ENCODE data around the gene GPR89B.
"Not testable (repeated sequence)": the region's sequence is repeated elsewhere in the genome, so short reads cannot be mapped to it uniquely, and the experiment has no call there.

GPR89B gene

DNA sequence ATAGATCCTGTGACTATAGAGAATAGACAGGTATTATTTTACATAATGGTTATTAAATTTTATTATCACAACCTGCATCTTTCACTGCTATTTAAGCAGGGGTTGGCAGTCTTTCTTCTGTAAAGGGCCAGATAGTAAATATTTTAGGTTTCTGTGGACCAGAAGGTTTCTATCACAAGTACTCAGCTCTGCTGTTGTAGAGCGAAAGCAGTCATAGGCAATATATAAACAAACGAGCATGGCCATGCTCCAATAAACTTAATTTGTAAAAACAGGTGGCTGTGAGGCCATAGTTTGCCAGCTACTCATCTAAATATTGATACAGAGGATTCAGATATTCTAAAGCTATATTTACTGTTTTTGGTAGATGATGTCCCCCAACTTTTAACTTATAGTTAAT is 12.2 kb downstream of the GPR89B start:
- not testable (repeated sequence) for DNase-seq (ENCODE audit: low read depth in 2 of 2)

DNA sequence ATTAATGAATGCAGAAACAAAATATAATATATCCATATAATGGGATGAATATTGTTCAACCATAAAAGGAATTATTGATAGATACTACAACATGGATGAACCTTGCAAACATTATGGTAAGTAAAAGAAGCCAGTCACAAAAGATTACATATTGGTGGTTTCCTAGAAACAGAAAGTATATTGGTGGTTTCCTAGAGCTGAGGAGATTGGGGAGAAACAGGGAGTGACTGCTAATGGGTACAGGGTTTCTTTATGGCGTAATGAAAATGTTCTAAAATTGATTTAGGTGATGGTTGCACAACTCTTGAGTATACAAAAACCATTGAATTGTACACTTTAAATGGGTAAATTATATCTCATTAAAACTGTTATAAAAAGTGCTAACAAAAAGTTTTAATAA is 14.3 kb downstream of the GPR89B start:
- not testable (repeated sequence) for DNase-seq (ENCODE audit: low read depth in 2 of 2)

DNA sequence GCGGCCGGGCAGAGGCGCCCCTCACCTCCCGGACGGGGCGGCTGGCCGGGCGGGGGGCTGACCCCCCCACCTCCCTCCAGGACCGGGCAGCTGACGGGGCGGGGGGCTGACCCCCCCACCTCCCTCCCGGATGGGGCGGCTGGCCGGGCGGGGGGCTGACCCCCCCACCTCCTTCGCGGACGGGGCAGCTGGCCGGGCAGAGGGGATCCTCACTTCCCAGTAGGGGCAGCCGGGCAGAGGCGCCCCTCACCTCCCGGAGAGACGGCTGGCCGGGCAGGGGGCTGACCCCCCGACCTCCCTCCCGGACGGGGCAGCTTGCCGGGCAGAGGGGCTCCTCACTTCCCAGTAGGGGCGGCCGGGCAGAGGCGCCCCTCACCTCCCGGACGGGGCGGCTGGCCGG is 21.3 kb downstream of the GPR89B start:
- DNase-seq (ENCODE audit: low read depth in 2 of 2): not testable (repeated sequence)

DNA sequence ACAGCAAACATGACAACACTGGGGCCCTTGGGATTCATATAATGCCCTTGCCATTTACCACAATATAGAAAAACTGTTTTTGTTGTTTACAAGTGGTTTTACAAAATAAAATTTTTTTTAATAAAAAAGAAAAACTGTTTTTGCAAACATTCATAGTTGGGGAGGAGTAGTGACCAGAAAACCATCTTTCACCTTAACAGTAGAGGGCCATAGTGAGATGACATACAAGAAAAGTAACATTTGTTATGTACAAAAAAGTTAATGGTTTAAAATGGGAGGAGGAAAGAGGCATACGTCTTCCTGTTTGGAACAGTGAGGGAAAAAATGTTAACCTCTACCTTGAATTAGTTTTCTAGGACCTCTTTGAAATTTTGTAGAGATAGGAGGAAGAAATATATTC is 30.7 kb downstream of the GPR89B start:
- not testable (repeated sequence) for DNase-seq (ENCODE audit: low read depth in 2 of 2)

DNA sequence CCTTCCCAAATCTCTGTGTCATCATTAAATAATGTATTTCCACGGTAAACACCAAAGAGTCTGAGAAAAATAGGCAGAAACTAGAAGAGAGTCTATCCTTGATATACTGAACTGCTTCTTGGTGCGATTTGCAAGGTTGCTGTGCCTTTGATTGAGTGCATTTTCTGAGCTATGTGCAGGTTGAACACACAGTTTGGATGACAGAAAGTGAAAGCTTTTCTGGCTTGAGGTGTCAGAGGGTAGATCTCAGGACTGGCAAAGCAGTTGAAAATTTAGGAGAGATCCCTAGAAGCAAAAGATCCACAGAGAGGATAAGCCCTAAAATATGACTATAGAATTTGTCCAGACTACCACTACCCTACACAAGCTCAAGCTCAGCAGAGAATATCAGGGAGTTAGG is 31.5 kb downstream of the GPR89B start:
- DNase-seq (ENCODE audit: low read depth in 2 of 2): not testable (repeated sequence)

DNA sequence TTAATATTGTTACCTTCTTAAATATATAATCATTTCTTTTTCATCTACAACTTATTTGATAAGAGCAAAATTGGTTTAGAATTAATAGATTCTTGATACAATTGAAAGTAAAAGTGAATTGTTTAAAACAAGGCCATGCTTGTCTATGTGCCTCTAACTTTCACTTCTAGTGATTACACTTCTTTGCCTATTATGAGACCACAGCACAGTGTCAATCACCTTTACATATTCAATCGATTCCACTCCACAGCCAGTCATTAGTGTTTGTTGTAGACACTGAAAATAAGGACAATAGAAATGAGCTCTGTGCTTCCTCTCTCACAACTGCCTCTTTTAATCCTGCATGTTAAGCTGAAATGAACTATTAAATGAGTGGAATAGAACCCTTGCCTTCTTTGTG is 36.4 kb downstream of the GPR89B start:
- DNase-seq (ENCODE audit: low read depth in 2 of 2): not testable (repeated sequence)

DNA sequence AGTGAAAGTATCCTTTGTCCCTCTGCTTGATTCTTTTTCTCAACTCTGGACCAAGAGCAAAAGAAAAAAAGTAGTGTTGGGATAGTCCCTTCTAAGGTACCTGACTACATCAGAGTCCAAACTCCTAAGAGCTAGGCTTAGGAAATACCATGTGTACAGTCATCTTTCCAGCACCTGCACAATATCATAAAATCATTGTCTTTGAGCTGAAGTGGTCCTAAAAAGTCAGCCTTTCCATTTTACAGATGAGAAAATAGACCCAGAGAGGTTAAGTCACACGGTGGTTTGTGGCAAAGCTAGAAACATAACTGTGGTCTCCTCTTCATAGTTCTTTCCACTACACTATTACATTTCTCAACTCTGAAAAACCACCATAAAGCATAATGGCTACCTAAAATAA is 38.4 kb downstream of the GPR89B start:
- DNase-seq (ENCODE audit: low read depth in 2 of 2): not testable (repeated sequence)

DNA sequence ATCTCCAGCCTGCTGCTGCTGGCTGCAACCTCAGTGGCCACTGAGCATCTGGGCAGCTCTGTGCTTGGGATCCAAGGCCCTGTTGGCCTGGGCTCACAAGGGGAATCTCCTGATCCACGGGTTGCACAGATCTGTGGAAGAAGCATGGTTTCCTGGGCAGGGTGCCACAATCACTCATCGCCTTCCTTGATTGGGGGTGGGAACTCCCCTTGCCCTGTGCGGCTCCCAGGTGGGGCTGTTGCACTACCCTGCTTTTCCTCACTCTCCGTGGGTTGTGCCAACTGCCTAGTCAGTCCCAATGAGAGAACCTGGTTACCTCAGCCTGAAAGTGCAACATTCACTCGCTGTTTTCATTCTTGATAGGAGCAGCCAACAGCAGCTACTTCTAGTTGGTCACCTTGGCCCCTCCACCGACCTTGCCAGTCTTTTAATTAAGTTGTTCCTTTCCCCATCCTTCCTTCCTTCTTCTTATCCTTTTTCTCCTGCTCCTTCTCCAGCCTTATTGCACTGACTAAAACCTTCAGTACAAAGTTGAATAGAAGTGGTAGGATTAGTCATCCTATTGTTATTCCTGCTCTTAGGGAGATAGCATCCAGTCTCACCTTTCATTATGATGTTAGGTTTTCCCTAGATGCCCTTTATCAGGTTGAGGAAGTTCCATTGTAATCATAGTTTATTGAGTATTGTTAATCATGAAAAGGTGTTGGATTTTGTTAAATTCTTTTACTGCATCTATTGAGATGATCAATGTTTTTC is 50.9 kb downstream of the GPR89B start:
- not testable (repeated sequence) for DNase-seq (ENCODE audit: low read depth in 2 of 2)

DNA sequence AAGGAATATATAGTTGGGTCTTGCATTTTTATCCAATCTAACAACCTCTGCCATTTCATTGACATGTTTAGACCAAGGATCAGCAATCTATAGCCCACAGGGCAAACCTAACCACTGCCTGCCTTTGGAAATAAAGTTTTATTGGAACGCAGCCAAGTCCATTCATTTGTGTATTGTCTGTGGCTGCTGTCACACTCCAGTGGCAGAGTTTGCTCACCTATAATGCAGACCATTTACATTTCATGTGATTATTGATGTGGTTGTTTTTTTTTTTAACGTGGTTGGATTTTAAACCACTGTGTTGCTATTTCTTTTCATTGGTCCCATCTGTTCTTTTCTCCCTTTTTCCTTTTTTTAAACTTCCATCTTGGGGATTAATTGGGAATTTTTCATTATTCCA is 57.2 kb downstream of the GPR89B start:
- not testable (repeated sequence) for DNase-seq (ENCODE audit: low read depth in 2 of 2)

DNA sequence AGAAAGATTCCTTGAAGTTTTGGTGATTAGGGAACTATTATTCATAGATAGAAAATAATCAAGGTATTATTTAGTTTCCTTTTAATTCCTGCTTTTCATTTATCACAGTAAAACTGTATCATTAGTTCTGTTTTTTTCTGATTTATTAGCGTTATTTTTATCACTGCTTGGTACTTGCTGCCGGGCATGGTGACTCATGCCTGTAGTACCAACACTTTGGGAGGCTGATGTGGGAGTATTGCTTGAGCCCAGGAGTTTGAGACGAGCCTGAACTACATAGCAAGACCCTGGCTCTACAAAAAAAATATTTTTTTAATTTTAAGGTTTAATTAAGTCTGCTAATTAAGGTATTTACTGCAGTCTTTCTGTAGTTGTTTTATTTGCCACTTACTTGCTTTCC is 59.7 kb downstream of the GPR89B start:
- not testable (repeated sequence) for DNase-seq (ENCODE audit: low read depth in 2 of 2)

DNA sequence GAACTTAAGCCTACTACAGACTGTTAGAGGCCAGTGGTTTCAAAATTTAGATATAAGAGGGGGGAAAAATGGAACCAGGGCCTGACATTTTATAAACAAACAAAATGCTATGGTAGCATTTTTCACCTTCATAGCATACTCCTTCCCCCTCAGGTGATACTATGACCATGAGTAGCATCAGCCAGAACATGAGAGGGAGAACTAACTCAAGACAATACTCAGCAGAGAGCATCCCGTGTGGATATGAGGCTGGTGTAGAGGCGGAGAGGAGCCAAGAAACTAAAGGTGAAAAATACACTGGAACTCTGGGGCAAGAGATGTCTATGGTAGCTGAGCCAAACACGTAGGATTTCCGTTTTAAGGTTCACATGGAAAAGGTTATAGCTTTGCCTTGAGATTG is 64.7 kb downstream of the GPR89B start:
- DNase-seq (ENCODE audit: low read depth in 2 of 2): not testable (repeated sequence)

DNA sequence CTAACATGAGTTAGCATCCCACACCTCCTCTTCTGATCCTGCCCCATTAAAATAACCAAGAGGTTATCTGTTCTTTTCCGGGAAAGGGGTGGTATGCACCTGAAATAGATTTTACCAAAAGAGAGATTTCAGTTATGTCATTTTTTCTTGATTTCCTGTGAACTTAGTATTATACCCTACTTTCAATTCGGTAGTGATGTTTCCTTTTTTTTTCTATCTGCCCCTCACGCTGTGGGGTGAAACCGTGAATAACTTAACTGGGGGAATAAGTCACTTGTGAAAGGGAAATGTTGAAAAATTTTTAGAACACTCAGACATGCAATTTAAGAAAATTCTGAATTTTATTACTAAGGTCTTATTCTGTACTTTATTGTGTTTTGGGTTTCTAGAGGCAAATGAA is 65.2 kb downstream of the GPR89B start:
- DNase-seq (ENCODE audit: low read depth in 2 of 2): not testable (repeated sequence)

DNA sequence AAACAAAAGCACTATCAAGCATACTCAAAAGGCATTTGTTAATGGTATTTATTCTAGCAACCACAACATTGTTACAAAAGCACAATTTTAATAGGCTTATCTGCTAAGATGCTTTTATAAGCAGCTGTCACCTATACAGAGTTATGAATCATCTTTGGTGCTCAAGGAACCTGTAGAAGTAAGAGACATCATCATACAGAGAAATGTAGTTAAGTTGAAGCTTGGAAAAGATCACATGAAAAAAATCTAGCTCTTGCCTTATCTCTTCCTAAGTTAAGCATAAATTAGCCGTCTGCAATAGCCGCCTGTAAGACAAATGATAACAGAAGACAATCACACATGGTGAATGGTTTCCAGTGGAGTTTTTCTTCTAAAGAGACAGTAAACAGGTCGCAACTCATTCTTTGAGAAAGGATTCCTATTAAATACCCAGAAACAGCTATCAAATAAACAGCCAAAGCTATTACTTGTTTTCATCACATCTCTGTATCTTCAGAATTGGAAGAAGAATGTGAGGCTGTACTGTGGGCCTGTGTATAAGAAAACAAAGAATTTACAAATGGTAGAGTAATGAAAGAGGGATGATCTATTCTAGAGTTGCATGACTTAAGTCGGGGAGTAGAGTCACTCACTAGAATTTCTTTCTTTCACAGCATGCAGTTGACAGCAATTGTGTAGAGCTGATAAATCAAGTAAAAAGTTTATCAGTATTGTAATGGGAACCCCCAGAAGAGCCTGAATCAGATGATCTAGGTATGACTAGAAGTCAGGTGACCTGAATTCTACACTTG is 65.8 kb downstream of the GPR89B start:
- not testable (repeated sequence) for DNase-seq (ENCODE audit: low read depth in 2 of 2)

DNA sequence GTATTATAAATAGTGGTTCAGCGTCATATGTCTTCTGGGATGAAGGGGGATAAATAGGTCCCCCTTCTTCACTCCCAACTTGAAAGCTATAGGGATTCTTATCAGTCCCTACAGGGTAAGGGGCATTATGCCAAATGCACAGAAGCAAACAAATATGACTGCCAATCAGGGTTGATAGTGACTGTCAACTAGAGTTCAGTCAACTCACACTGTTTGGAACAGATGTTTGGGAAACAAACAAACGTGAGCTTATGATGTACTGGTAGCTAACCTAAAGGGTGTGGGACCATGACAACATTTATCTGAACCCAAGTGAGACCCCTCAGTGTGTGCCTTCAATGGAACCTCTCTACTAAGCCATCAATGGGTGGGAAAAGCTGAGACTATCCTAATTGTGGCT is 67.9 kb downstream of the GPR89B start:
- not testable (repeated sequence) for DNase-seq (ENCODE audit: low read depth in 2 of 2)

DNA sequence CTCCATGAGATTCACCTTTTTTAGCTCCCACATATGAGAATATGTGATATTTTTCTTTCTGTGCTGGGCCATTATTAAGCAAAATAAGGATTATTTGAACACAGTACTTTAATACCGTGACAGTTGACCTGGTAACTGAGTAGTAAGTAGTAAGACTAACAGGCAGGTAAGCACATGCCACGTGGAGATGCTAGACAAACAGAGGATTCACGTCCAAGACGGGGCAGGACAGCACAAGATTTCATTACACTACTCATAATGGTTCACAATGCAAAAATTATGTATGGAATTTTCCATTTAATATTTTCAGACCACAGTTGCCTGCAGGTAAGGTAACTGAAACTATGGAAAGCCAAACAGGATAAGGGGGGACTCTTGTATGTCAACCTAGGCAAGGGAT is 79.5 kb downstream of the GPR89B start:
- not testable (repeated sequence) for DNase-seq (ENCODE audit: low read depth in 2 of 2)

DNA sequence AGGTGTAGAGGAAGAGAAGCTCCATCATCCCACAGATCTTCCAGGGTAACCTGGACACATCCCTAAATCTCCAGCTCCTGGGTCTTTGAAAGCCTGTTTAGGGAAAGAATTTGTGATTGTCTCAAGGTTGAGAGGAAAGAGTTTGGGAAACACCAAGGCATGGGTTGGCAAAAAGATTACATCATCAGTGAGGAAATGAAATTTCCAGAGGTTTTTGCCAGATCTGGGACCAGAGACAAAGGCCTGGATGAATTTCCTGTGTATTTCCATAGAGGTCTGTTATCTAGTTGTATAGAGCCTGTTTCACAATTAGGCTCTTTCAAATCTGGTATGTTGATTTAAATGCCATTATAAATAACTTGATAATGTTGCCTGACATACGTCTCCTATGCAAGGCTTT is 82.3 kb downstream of the GPR89B start:
- no peak for DNase-seq (ENCODE audit: low read depth in 2 of 2)

DNA sequence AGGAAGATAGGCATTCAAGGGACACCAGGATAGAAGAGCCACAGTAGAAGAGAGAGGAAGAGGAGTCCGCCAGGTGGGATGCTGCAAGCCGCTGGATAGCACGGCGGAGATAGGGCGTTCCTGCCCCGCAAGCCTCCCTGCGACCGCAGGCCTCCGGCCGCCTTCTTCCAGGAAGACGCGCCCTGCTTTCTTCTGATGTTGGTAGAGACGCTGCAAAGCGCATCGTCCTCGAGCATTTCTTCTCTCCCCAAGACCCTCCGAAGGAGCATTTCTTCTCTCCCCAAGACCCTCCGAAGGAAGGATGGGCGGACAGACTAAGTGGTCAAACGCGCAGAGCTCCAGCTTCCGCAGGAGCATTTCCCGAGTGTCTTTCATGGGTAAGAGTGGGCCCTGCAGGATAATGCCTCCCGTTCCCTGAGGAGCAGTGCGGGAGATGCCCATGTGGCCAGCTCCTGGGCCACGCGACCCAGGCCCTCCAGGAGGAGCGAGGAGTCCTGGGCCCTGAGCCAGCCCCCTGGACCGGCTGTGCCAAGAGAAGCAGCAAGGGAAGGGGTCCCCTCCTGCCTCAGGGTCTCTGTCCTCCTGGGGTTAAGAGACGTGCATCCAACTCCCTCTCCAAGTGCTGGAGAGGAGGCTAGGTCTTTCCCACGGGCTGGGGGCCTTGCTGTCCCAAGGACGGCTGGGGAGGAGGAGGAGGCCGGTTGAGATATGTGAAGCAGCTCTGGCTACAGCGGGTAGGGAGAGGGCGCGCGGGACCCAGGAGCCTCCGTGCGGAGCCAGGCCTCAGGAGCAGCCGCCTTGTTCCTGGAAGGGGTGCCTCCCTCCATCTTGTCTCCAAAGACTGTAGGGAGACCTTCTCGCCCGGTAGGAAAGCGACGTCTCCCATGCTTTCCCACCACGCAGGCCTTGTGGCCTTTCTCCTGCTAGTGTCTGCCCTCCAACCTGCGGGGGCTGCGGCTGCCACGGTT is 85.2 kb downstream of the GPR89B start:
- DNase-seq (ENCODE audit: low read depth in 2 of 2): not testable (repeated sequence)

DNA sequence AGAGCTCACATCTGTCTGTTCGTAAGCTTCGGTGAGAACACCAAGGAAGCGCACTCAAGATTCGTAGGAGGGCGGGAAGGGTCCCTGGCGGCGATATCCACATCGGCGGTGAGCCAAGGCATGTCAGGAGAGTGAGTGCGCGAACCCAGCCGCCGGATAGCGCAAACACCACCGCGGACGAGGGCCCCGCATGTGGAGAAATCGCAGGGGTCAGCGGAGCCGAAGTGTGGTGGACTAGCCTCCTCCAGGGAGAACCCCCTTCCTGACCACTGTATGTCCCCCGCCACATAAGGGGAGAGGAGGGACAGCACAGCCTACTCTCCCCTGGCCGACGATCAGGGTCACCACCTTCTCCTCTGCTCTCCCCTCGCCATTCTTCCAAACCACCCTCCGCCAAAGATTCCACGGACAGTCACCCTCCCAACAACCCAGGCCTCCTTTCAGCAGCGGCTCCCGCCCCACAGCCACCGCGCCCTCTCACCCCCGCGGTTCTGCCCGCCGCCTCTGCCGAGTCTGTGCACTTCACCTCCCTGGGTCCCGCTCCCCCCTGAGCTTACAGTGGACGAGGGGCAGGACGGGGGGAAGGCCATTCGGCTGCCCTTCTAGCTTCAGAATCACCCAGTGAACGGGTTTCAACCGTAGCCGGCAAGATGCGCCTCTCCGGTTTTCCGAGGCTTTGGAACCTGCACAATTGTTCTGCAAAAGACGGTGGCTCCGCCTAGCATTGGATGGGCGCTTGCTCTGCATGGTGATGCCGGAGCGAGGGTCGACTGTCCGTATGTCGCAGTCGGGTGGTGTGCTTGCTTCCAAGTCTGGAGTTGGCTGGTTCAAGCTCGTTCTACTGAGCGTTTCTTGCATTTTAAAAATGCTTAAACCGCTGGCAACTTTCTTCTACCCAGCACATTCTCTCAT is 86.3 kb downstream of the GPR89B start:
- not testable (repeated sequence) for DNase-seq (ENCODE audit: low read depth in 2 of 2)

DNA sequence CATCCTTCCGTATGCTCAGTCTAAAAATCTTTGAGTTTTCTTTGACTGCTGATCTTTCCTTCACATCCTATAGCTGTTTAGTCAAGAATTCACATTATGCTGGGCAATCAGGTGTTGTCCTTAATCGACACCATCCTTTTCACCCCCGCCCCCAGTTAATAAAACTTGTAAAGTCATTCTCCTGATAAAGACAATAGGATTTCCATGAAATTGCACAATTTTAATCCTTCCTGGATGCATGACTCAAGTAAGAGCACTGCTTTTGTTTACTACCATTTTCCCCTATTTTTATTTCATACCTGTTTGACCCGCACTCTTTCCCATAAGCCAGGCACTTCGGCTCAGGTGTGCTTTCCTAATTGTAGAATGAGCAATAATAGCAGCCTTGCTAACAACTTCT is 96.7 kb downstream of the GPR89B start:
- DNase-seq (ENCODE audit: low read depth in 2 of 2): not testable (repeated sequence)

DNA sequence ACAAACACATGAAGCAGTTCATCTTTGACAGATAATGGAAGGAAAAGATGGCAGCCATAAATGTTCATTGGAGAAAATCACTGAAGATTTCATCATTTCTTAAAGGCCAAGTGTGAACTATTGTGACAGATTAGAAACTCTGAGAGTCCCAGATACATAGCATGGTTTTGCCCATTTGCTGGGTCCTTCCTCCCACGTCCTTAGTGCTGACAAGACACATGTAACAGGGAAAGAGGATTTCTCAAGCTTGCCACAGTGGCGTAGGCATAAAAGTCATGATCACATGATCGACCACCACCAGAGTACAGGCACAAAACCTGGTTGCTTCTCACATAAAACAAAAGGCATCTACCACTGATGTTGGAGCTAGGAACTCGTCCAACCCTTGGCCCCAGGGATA is 98.8 kb downstream of the GPR89B start:
- not testable (repeated sequence) for DNase-seq (ENCODE audit: low read depth in 2 of 2)

DNA sequence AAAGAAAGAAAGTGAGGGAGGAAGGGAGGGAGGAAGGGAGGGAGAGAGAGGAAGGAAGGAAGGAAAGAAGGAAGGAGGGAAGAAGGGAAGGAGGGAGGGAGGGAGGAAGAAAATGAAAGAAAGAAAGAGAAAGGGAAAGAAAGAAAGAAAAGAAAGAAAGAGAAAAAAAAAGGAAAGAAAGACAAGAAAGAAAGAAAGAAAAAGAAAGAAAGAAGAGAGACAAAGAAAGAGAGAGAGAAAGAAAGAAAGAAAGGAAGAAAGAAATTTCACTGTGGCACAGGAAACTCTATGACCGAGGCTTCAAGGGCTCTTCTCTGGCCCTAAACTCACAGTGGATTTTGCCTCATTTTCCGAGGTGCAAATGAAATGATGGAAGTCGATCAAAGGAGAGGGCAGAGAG is 104.0 kb downstream of the GPR89B start:
- DNase-seq (ENCODE audit: low read depth in 2 of 2): not testable (repeated sequence)
